HG02970 (cell line): ENCODE results near the gene CUX1.
"Not testable (repeated sequence)": the region's sequence is repeated elsewhere in the genome, so short reads cannot be mapped to it uniquely, and the experiment has no call there.

Experiments
- ATAC-seq: cut with Tn5 transposase; IDR thresholded peaks from one replicate; pipeline ENCODE4 v1.9.1; 2021; ENCODE audit warnings: mild to moderate bottlenecking, moderate library complexity, moderate number of reproducible peaks; ENCODE audit not compliant: unreplicated experiment, low FRiP score

The CUX1 gene

GRCh38 chr7:101996876-101997275, 179.4 kb downstream of the CUX1 start:
- no peak for ATAC-seq

- no peak for ATAC-seq
Measured at GRCh38 chr7:101998029-101998905, 180.8 kb downstream of the CUX1 start.

- no peak for ATAC-seq
Measured at GRCh38 chr7:101998906-101999240, 181.4 kb downstream of the CUX1 start.

- ATAC-seq: no peak
Measured at GRCh38 chr7:101999393-101999792, 182.0 kb downstream of the CUX1 start.

- no peak for ATAC-seq
Measured at GRCh38 chr7:102000123-102000522, 182.7 kb downstream of the CUX1 start.

- ATAC-seq: no peak
Measured at GRCh38 chr7:102004229-102004628, 186.8 kb downstream of the CUX1 start.

GRCh38 chr7:102004848-102005247, 187.4 kb downstream of the CUX1 start:
- no peak for ATAC-seq

- ATAC-seq: no peak
Measured at GRCh38 chr7:102005933-102006480, 188.6 kb downstream of the CUX1 start.

- no peak for ATAC-seq
Measured at GRCh38 chr7:102006695-102007094, 189.3 kb downstream of the CUX1 start.

- no peak for ATAC-seq
Measured at GRCh38 chr7:102008535-102009262, 191.3 kb downstream of the CUX1 start.

GRCh38 chr7:102009628-102010027, 192.2 kb downstream of the CUX1 start:
- ATAC-seq: no peak

- ATAC-seq: not testable (repeated sequence)
Measured at GRCh38 chr7:102012112-102012830, 194.8 kb downstream of the CUX1 start.

GRCh38 chr7:102012941-102013461, 195.6 kb downstream of the CUX1 start:
- ATAC-seq: no peak

GRCh38 chr7:102018876-102019275, 201.4 kb downstream of the CUX1 start:
- ATAC-seq: no peak

- no peak for ATAC-seq
Measured at GRCh38 chr7:102019461-102019860, 202.0 kb downstream of the CUX1 start.

GRCh38 chr7:102021841-102022618, 204.6 kb downstream of the CUX1 start:
- no peak for ATAC-seq

GRCh38 chr7:102024005-102024768, 206.8 kb downstream of the CUX1 start:
- ATAC-seq: no peak

GRCh38 chr7:102024769-102025391, 207.5 kb downstream of the CUX1 start:
- no peak for ATAC-seq

GRCh38 chr7:102025777-102026176, 208.4 kb downstream of the CUX1 start:
- not testable (repeated sequence) for ATAC-seq
